Transverse colon (tissue), 4 donors: ENCODE measurements around the gene VWDE.

Experiments
- CTCF ChIP-seq, 5 experiments: fragments of 200-600 bp in 3 of 5; fragments of 450-650 bp in 2 of 5; sonication (generic) in 3 of 5; IDR thresholded peaks; 1 replicate in 2 of 5; 2 replicates in 3 of 5; pipeline ENCODE4 v1.5.1; 2016 to 2017; ENCODE audit warnings: antibody characterized with exemption in 5 of 5, inconsistent platforms in 3 of 5, mild to moderate bottlenecking in 2 of 5, moderate library complexity in 1 of 5
- POLR2A ChIP-seq: fragments of 450-650 bp; IDR thresholded peaks from one replicate; pipeline ENCODE4 v1.6.1; 2016; ENCODE audit warnings: antibody characterized with exemption, mild to moderate bottlenecking, moderate library complexity
- POLR2AphosphoS5 ChIP-seq, 3 donors: sonication (generic); formaldehyde crosslinking; IDR thresholded peaks; one replicate each; pipeline ENCODE4 v1.6.1; 2016; ENCODE audit warnings: antibody characterized with exemption in 3 of 3

DNA sequence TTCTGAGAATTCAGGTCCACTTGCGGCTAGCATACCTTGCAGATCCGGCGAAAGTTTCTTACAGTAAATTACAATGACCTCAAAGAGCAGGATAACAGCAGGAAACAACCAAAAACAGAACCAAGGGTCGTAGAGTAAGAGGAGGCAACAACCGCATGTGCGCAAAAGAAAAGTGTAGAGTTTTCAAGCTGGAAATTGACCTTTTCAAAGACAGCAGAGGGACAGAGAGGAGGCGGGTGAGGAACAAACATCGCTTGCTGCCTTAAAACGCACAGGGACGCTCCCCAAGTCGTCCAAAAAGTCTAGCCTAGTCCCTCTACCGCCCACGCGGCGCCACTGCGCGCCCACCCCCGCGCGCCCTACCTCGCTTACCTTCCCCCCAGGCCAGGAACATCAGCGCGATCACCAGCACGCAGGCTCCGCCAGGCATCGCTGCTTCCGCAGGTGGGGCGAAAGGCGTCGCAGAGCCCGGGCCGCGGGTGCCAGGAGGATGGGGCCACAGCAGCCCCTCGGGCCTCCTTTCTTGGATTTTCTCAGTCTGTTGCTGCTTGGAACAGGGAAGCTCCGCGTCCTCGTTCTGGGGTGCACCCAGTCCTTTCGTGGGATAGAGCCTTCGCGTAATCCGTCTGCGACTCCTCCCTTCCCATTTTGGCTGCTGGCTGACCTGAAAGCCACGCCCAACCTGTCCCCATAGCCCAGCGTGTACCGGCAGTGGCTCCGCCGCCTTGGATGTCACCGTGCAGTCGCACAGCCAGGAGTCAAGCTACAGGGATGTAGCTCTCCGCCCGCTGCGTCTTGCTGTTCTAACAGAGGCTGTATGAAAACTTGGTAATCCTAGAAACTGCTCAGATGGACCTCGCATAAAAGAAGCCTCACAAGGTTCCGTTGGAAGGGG is at the start of gene VWDE:
- TF ChIP-seq CTCF (IDR thresholded peaks at IDR 0.05) (no peak), POLR2A (no peak), POLR2AphosphoS5 (IDR thresholded peaks at IDR 0.05) (no peak)
